ENCODE measurements around the gene PDZD2. TPM values are rescaled to one million over a fixed set of nuclear protein-coding genes. Genes with fewer than 3 reads are reported as not detected.

The PDZD2 gene
- total RNA-seq, 4 donors from 2014 or later: 107 to 195 (median 123) TPM

DNA sequence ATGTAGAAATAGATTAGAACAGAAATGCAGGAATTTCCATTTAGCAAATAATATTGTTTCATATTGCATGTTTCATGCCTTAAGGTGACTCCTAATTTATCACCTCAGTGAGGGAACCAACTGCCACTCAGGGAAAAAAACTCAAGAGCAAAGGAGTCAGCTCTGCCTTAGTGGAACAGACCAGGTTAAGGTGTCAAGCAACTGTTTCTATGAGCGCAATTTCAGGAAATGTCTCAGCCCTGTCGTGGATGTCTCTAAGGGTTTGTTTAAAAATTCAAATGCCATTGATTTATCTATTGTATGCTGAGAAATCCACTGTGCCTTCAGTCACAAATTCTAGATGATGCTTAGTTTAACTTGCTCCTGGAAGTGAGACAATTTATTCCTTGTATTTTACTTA is 34.7 kb upstream of the PDZD2 start:
- no peak for DNase-seq (ENCODE audit: low spot score in 2 of 2)
- no peaks in the 10 kb centered on the region for H3K4me1 ChIP-seq
- 77% methylated on average over 2 of the region's 2 CpGs for WGBS
- H3K4me3 ChIP-seq: no peak overlapping the region
- H3K27me3 ChIP-seq: no peaks in the 10 kb centered on the region
- TF ChIP-seq POLR2A (IDR thresholded peaks at IDR 0.05): no peak
- no peak for TF ChIP-seq POLR2AphosphoS5 (IDR thresholded peaks at IDR 0.05)
- TF ChIP-seq EP300 (IDR thresholded peaks at IDR 0.05): no peak
- TF ChIP-seq CTCF (IDR thresholded peaks at IDR 0.05): no peak
- H3K9me3 ChIP-seq: no peaks in the 10 kb centered on the region
- H3K27ac ChIP-seq: no peak overlapping the region
- H3K36me3 ChIP-seq: no peaks in the 10 kb centered on the region

- no peak overlapping the region for H3K27ac ChIP-seq
- H3K36me3 ChIP-seq: no peaks in the 10 kb centered on the region
- no peak overlapping the region for H3K4me3 ChIP-seq
- H3K27me3 ChIP-seq: no peaks in the 10 kb centered on the region
- H3K9me3 ChIP-seq: no peaks in the 10 kb centered on the region
- WGBS: 81% methylated on average over 2 of the region's 2 CpGs
- no peak for DNase-seq (ENCODE audit: low spot score in 2 of 2)
- TF ChIP-seq CTCF (IDR thresholded peaks at IDR 0.05) (no peak), POLR2A (IDR thresholded peaks at IDR 0.05) (no peak), EP300 (IDR thresholded peaks at IDR 0.05) (no peak), POLR2AphosphoS5 (IDR thresholded peaks at IDR 0.05) (no peak)
- H3K4me1 ChIP-seq: no peaks in the 10 kb centered on the region
These were observed 34.3 kb upstream of the PDZD2 start for GRCh38 chr5:31604644-31605043.

GRCh38 chr5:31605920-31606319 is 33.0 kb upstream of the PDZD2 start:
- Histone ChIP-seq H3K4me1 (no peaks in the 10 kb centered on the region), H3K4me3 (no peak overlapping the region), H3K27ac (no peak overlapping the region), H3K9me3 (no peaks in the 10 kb centered on the region), H3K36me3 (no peaks in the 10 kb centered on the region), H3K27me3 (no peaks in the 10 kb centered on the region)
- WGBS: 68% methylated on average over 1 of the region's 1 CpG
- DNase-seq (ENCODE audit: low spot score in 2 of 2): no peak
- TF ChIP-seq POLR2AphosphoS5 (IDR thresholded peaks at IDR 0.05) (no peak), POLR2A (IDR thresholded peaks at IDR 0.05) (no peak)

- H3K27ac ChIP-seq: no peak overlapping the region
- H3K9me3 ChIP-seq: no peaks in the 10 kb centered on the region
- WGBS: 71% methylated on average over 2 of the region's 2 CpGs
- no peak for DNase-seq (ENCODE audit: low spot score in 2 of 2)
- no peak for TF ChIP-seq CTCF (IDR thresholded peaks at IDR 0.05)
- no peak for TF ChIP-seq EP300 (IDR thresholded peaks at IDR 0.05)
- no peak for TF ChIP-seq POLR2A (IDR thresholded peaks at IDR 0.05)
- no peak for TF ChIP-seq POLR2AphosphoS5 (IDR thresholded peaks at IDR 0.05)
- H3K27me3 ChIP-seq: no peaks in the 10 kb centered on the region
- H3K4me3 ChIP-seq: no peak overlapping the region
- no peaks in the 10 kb centered on the region for H3K36me3 ChIP-seq
- no peaks in the 10 kb centered on the region for H3K4me1 ChIP-seq
These were observed 31.4 kb upstream of the PDZD2 start for GRCh38 chr5:31607546-31607945.

- no peaks in the 10 kb centered on the region for H3K4me1 ChIP-seq
- WGBS: 96% methylated on average over 2 of the region's 2 CpGs
- no peak for DNase-seq (ENCODE audit: low spot score in 2 of 2)
- H3K4me3 ChIP-seq: no peak overlapping the region
- no peak overlapping the region for H3K27ac ChIP-seq
- TF ChIP-seq POLR2A (IDR thresholded peaks at IDR 0.05) (no peak), EP300 (IDR thresholded peaks at IDR 0.05) (no peak), CTCF (IDR thresholded peaks at IDR 0.05) (no peak), POLR2AphosphoS5 (IDR thresholded peaks at IDR 0.05) (no peak)
- no peaks in the 10 kb centered on the region for H3K27me3 ChIP-seq
- no peaks in the 10 kb centered on the region for H3K36me3 ChIP-seq
- H3K9me3 ChIP-seq: no peaks in the 10 kb centered on the region
These were observed 27.9 kb upstream of the PDZD2 start for GRCh38 chr5:31611002-31611401.

- no peak overlapping the region for H3K4me3 ChIP-seq
- H3K27ac ChIP-seq: no peak overlapping the region
- no peaks in the 10 kb centered on the region for H3K36me3 ChIP-seq
- no peaks in the 10 kb centered on the region for H3K27me3 ChIP-seq
- TF ChIP-seq POLR2AphosphoS5 (IDR thresholded peaks at IDR 0.05) (no peak), EP300 (IDR thresholded peaks at IDR 0.05) (no peak), CTCF (IDR thresholded peaks at IDR 0.05) (no peak), POLR2A (IDR thresholded peaks at IDR 0.05) (no peak)
- no peaks in the 10 kb centered on the region for H3K4me1 ChIP-seq
- no peaks in the 10 kb centered on the region for H3K9me3 ChIP-seq
- DNase-seq (ENCODE audit: low spot score in 2 of 2): no peak
- 56% methylated on average over 1 of the region's 1 CpG for WGBS
These were observed 25.3 kb upstream of the PDZD2 start for GRCh38 chr5:31613651-31614050.

Data from suprapubic skin (tissue), 4 donors.